Lower lobe of right lung (tissue), 2 donors: ENCODE data around the gene NTN3. TPM values are rescaled to one million over a fixed set of nuclear protein-coding genes. Genes with fewer than 3 reads are reported as not detected.

Experiments used
- ATAC-seq, 2 donors: fragments of 200-7000 bp; cut with Tn5 transposase; one replicate each; pipeline ENCODE4 v1.9.1; 2020 to 2022; ENCODE audit warnings: mild to moderate bottlenecking in 2 of 2, moderate library complexity in 2 of 2
- DNase-seq: peaks from one replicate; pipeline ENCODE4 v3.0.0-alpha.2; 2020
- H3K27ac ChIP-seq: fragments of 200-600 bp; one replicate; pipeline ENCODE4 v1.8.0; 2022
- H3K27me3 ChIP-seq: fragments of 200-600 bp; one replicate; pipeline ENCODE4 v1.8.0; 2022; ENCODE audit warnings: low read depth
- H3K36me3 ChIP-seq: fragments of 200-600 bp; one replicate; pipeline ENCODE4 v1.8.0; 2022; ENCODE audit warnings: mild to moderate bottlenecking
- H3K4me1 ChIP-seq: fragments of 200-600 bp; one replicate; pipeline ENCODE4 v1.8.0; 2022
- H3K4me3 ChIP-seq: fragments of 200-600 bp; one replicate; pipeline ENCODE4 v1.8.0; 2022; ENCODE audit warnings: mild to moderate bottlenecking
- H3K9me3 ChIP-seq: fragments of 200-600 bp; one replicate; pipeline ENCODE4 v1.8.0; 2022
- intact Hi-C: fragments of 100-400 bp; cut with DNase I; formaldehyde crosslinking; loops from one replicate; pipeline ENCODE4 v1.11.0; 2022
- total RNA-seq: library from RNA; stranded (reverse); fragmentation: NEBNext Ultra II Directional; extraction: Animal tissue kit (Norgen Biotek cat#: 25700); gene quantifications from one replicate; pipeline ENCODE4 v1.2.1, GENCODE V29; 2021
- TF ChIP-seq, protein P1 (sequence below): fragments of 200-600 bp; IDR thresholded peaks from one replicate; pipeline ENCODE4 v1.8.0; 2022; ENCODE audit warnings: antibody characterized with exemption, mild to moderate bottlenecking
- donor health status: DM: no; HTN: yes; CAD: no; lungs with severe emphysema.

Gene NTN3
- total RNA-seq, 1 donor from 2014 or later = 0.24 TPM

DNA sequence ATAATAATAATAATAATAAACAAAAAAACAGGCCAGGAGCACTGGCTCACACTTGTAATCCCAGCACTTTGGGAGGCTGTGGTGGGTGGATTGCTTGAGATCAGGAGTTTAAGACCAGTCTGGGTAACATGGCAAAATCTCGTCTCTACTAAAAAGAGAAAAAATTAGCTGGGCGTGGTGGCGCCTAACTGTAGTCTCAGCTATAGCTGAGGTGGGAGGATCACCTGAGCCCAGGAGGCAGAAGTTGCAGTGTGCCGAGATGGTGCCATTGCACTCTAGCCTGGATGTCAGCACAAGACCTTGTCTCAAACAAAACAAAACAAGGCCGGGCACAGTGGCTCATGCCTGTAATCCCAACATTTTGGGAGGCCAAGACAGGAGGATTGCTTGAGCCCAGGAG, 23.9 kb downstream of the NTN3 start:
- H3K27ac ChIP-seq = peak overlapping the region; percentile 24
- no peak overlapping the region for H3K4me3 ChIP-seq
- peaks cover 28% of the 10 kb centered on the region for H3K36me3 ChIP-seq
- no peaks in the 10 kb centered on the region for H3K27me3 ChIP-seq
- H3K4me1 ChIP-seq = peaks cover 42% of the 10 kb centered on the region
- DNase-seq = no peak
- TF ChIP-seq, protein P1, sequence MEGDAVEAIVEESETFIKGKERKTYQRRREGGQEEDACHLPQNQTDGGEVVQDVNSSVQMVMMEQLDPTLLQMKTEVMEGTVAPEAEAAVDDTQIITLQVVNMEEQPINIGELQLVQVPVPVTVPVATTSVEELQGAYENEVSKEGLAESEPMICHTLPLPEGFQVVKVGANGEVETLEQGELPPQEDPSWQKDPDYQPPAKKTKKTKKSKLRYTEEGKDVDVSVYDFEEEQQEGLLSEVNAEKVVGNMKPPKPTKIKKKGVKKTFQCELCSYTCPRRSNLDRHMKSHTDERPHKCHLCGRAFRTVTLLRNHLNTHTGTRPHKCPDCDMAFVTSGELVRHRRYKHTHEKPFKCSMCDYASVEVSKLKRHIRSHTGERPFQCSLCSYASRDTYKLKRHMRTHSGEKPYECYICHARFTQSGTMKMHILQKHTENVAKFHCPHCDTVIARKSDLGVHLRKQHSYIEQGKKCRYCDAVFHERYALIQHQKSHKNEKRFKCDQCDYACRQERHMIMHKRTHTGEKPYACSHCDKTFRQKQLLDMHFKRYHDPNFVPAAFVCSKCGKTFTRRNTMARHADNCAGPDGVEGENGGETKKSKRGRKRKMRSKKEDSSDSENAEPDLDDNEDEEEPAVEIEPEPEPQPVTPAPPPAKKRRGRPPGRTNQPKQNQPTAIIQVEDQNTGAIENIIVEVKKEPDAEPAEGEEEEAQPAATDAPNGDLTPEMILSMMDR = no peak
- H3K9me3 ChIP-seq = no peaks in the 10 kb centered on the region
- intact Hi-C loops = no loop called here
- no peak for ATAC-seq

DNA sequence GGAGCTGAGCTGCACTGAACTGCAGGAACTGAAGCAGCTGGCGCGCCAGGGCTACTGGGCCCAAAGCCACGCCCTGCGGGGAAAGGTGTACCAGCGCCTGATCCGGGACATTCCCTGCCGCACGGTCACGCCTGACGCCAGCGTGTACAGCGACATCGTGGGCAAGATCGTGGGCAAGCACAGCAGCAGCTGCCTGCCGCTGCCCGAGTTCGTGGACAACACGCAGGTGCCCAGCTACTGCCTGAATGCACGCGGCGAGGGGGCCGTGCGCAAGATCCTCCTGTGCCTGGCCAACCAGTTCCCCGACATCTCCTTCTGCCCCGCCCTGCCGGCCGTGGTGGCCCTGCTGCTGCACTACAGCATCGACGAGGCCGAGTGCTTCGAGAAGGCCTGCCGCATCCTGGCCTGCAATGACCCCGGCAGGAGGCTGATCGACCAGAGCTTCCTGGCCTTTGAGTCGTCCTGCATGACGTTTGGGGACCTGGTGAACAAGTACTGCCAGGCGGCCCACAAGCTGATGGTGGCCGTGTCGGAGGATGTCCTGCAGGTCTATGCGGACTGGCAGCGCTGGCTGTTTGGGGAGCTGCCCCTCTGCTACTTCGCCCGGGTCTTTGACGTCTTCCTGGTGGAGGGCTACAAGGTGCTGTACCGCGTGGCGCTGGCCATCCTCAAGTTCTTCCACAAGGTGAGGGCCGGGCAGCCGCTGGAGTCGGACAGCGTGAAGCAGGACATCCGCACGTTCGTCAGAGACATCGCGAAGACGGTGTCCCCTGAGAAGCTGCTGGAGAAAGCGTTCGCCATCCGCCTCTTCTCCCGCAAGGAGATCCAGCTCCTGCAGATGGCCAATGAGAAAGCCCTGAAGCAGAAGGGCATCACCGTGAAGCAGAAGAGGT, 25.4 kb downstream of the NTN3 start:
- Histone ChIP-seq H3K27me3 (no peaks in the 10 kb centered on the region), H3K4me1 (peaks cover 49% of the 10 kb centered on the region), H3K9me3 (no peaks in the 10 kb centered on the region), H3K36me3 (peaks cover 34% of the 10 kb centered on the region), H3K27ac (no peak overlapping the region), H3K4me3 (no peak overlapping the region)
- TF ChIP-seq, protein P1 = no peak
- intact Hi-C loops = no loop called here
- ATAC-seq = no peak
- DNase-seq = no peak

- Histone ChIP-seq H3K36me3 (peaks cover 34% of the 10 kb centered on the region), H3K27ac (peak overlapping the region; percentile 32), H3K4me3 (no peak overlapping the region), H3K4me1 (peaks cover 56% of the 10 kb centered on the region), H3K9me3 (no peaks in the 10 kb centered on the region), H3K27me3 (no peaks in the 10 kb centered on the region)
- intact Hi-C loops = no loop called here
- DNase-seq (peak; percentile 70), ATAC-seq (peak in 1 of 2 donors; percentile 19)
- TF ChIP-seq, protein P1 = no peak
These were observed 26.1 kb downstream of the NTN3 start for GRCh38 chr16:2497116-2497630.

DNA sequence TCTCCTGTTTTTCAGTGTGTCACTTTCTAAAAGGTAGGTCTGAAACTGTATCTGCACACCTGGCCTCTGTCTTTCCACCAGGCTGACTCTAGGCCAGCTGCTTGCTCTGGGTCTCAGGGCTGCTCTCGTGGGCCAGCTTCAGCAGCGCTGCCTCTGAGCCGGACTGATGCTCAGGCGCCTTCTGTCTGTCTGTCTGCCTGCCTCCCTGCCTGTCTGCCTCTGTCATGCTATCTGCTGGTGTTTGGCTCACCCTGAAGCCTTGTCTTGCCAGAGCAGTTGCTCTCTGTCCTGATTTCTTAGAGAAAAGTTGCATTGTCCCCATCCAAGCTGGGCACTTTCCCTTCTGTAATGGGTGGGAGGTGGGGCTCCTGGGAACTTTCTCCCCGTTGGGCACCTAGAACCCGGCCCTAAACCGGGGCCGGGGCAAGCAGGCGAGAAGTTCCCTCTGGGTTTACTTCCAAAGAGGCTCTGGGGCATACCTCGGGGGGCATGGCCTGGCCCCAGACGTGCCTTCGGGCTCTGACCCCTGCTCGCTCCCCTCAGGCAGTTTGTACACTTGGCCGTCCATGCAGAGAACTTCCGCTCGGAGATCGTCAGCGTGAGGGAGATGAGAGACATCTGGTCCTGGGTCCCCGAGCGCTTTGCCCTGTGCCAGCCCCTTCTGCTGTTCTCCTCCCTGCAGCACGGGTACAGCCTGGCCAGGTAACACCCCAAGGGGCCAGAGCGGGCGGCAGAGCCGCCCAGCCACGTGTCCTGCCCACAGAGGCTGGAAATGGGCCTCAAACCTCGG, 26.8 kb downstream of the NTN3 start:
- ATAC-seq (no peak), DNase-seq (no peak)
- Histone ChIP-seq H3K4me3 (no peak overlapping the region), H3K27me3 (no peaks in the 10 kb centered on the region), H3K4me1 (peaks cover 64% of the 10 kb centered on the region), H3K27ac (peak overlapping the region; percentile 32), H3K36me3 (peaks cover 34% of the 10 kb centered on the region), H3K9me3 (no peaks in the 10 kb centered on the region)
- intact Hi-C loops = no loop called here
- TF ChIP-seq, protein P1 = no peak

- intact Hi-C loops = no loop called here
- no peak overlapping the region for H3K4me3 ChIP-seq
- peaks cover 70% of the 10 kb centered on the region for H3K4me1 ChIP-seq
- H3K27me3 ChIP-seq = no peaks in the 10 kb centered on the region
- H3K27ac ChIP-seq = peak overlapping the region; percentile 32
- peaks cover 34% of the 10 kb centered on the region for H3K36me3 ChIP-seq
- ATAC-seq (peak; percentile 40 to 50), DNase-seq (peak; percentile 85)
- TF ChIP-seq, protein P1 = no peak
- H3K9me3 ChIP-seq = no peaks in the 10 kb centered on the region
These were observed 27.6 kb downstream of the NTN3 start for GRCh38 chr16:2498531-2499253.
